ENCODE results near the gene PVR.
"Not testable (repeated sequence)": the region's sequence is repeated elsewhere in the genome, so short reads cannot be mapped to it uniquely, and the experiment has no call there.

The PVR gene

GRCh38 chr19:44617110-44617880 lies 26.4 kb upstream of the PVR start:
- DNase-seq (ENCODE audit: low read depth in 2 of 2, low spot score in 1 of 2) = no peak

GRCh38 chr19:44618640-44619357 lies 24.9 kb upstream of the PVR start:
- no peak for DNase-seq (ENCODE audit: low read depth in 2 of 2, low spot score in 1 of 2)

GRCh38 chr19:44620667-44621066 lies 23.0 kb upstream of the PVR start:
- DNase-seq (ENCODE audit: low read depth in 2 of 2, low spot score in 1 of 2) = no peak

GRCh38 chr19:44621367-44621766 lies 22.3 kb upstream of the PVR start:
- DNase-seq (ENCODE audit: low read depth in 2 of 2, low spot score in 1 of 2) = no peak

- no peak for DNase-seq (ENCODE audit: low read depth in 2 of 2, low spot score in 1 of 2)
Measured at GRCh38 chr19:44623080-44623479, 20.6 kb upstream of the PVR start.

- DNase-seq (ENCODE audit: low read depth in 2 of 2, low spot score in 1 of 2) = no peak
Measured at GRCh38 chr19:44623626-44624025, 20.1 kb upstream of the PVR start.

- DNase-seq (ENCODE audit: low read depth in 2 of 2, low spot score in 1 of 2) = no peak
Measured at GRCh38 chr19:44624840-44625354, 18.8 kb upstream of the PVR start.

- DNase-seq (ENCODE audit: low read depth in 2 of 2, low spot score in 1 of 2) = not testable (repeated sequence)
Measured at GRCh38 chr19:44625637-44626036, 18.1 kb upstream of the PVR start.

GRCh38 chr19:44626048-44626624 lies 17.6 kb upstream of the PVR start:
- DNase-seq (ENCODE audit: low read depth in 2 of 2, low spot score in 1 of 2) = no peak

- no peak for DNase-seq (ENCODE audit: low read depth in 2 of 2, low spot score in 1 of 2)
Measured at GRCh38 chr19:44627631-44628030, 16.1 kb upstream of the PVR start.

- no peak for DNase-seq (ENCODE audit: low read depth in 2 of 2, low spot score in 1 of 2)
Measured at GRCh38 chr19:44628793-44629192, 14.9 kb upstream of the PVR start.

- not testable (repeated sequence) for DNase-seq (ENCODE audit: low read depth in 2 of 2, low spot score in 1 of 2)
Measured at GRCh38 chr19:44631611-44632010, 12.1 kb upstream of the PVR start.

GRCh38 chr19:44634058-44634457 lies 9.7 kb upstream of the PVR start:
- DNase-seq (ENCODE audit: low read depth in 2 of 2, low spot score in 1 of 2) = not testable (repeated sequence)

GRCh38 chr19:44634785-44635184 lies 8.9 kb upstream of the PVR start:
- no peak for DNase-seq (ENCODE audit: low read depth in 2 of 2, low spot score in 1 of 2)

- DNase-seq (ENCODE audit: low read depth in 2 of 2, low spot score in 1 of 2) = no peak
Measured at GRCh38 chr19:44635581-44636438, 7.9 kb upstream of the PVR start.

- no peak for DNase-seq (ENCODE audit: low read depth in 2 of 2, low spot score in 1 of 2)
Measured at GRCh38 chr19:44636439-44637389, 7.0 kb upstream of the PVR start.

- DNase-seq (ENCODE audit: low read depth in 2 of 2, low spot score in 1 of 2) = no peak
Measured at GRCh38 chr19:44637390-44637764, 6.3 kb upstream of the PVR start.

GRCh38 chr19:44640518-44640917 lies 3.2 kb upstream of the PVR start:
- no peak for DNase-seq (ENCODE audit: low read depth in 2 of 2, low spot score in 1 of 2)

GRCh38 chr19:44641501-44642265 lies 2.0 kb upstream of the PVR start:
- DNase-seq (ENCODE audit: low read depth in 2 of 2, low spot score in 1 of 2) = no peak
